CD14-positive monocyte (primary cell): ENCODE results near the gene C16orf95. TPM values are rescaled to one million over a fixed set of nuclear protein-coding genes. Genes with fewer than 3 reads are reported as not detected.

Source experiments
- DNase-seq, 3 donors: peaks; one replicate each; pipeline ENCODE4 v3.0.0-alpha.2; 2011 to 2022
- H2AFZ ChIP-seq: 2 replicates; pipeline ENCODE4 v1.6.0; 2012; ENCODE audit warnings: mild to moderate bottlenecking, low read depth, low read length, inconsistent platforms; ENCODE audit not compliant: insufficient read depth, poor library complexity, severe bottlenecking
- H3K27ac ChIP-seq, 2 donors: 1 replicate in 1 of 2; 2 replicates in 1 of 2; pipeline ENCODE4 v1.5.1; 2012 to 2013; ENCODE audit warnings: low read length in 2 of 2, control low read depth in 1 of 2, inconsistent platforms in 1 of 2, low read depth in 1 of 2, mild to moderate bottlenecking in 1 of 2
- H3K27me3 ChIP-seq, 2 donors: one replicate each; pipeline versions ENCODE4 v1.6.0 to v1.6.1; 2011 to 2013; ENCODE audit warnings: low read length in 2 of 2; ENCODE audit not compliant: control insufficient read depth in 2 of 2, insufficient read depth in 2 of 2
- H3K36me3 ChIP-seq, 2 donors: replicated peaks in 1 of 2; 1 replicate in 1 of 2; 2 replicates in 1 of 2; pipeline versions ENCODE4 v1.5.1 to v1.6.1; 2012 to 2013; ENCODE audit warnings: low read length in 2 of 2, control low read depth in 1 of 2, inconsistent platforms in 1 of 2, mild to moderate bottlenecking in 1 of 2; ENCODE audit not compliant: insufficient read depth in 2 of 2, control insufficient read depth in 1 of 2
- H3K4me1 ChIP-seq, 2 donors: 1 replicate in 1 of 2; 2 replicates in 1 of 2; pipeline versions ENCODE4 v1.5.1 to v1.6.1; 2012 to 2013; ENCODE audit warnings: low read length in 2 of 2, control low read depth in 1 of 2, inconsistent platforms in 1 of 2, mild to moderate bottlenecking in 1 of 2, moderate library complexity in 1 of 2; ENCODE audit not compliant: insufficient read depth in 2 of 2, control insufficient read depth in 1 of 2
- H3K4me2 ChIP-seq: replicated peaks from 2 replicates; pipeline ENCODE3; 2012; ENCODE audit warnings: low read length, moderate library complexity, mild to moderate bottlenecking; ENCODE audit not compliant: poor library complexity, severe bottlenecking; ENCODE audit errors: extremely low read depth
- H3K4me3 ChIP-seq, 3 experiments: fragments of 200-600 bp in 1 of 3; sonication (generic) in 1 of 3; replicated peaks in 1 of 3; 1 replicate in 2 of 3; 2 replicates in 1 of 3; pipeline ENCODE4 v1.5.1; 2011 to 2013; ENCODE audit warnings: low read length in 3 of 3, mild to moderate bottlenecking in 3 of 3, control low read depth in 2 of 3, low read depth in 2 of 3, inconsistent platforms in 1 of 3, moderate library complexity in 1 of 3
- H3K79me2 ChIP-seq: 2 replicates; pipeline ENCODE4 v1.6.0; 2012; ENCODE audit warnings: mild to moderate bottlenecking, control low read depth, inconsistent platforms, low read length, moderate library complexity; ENCODE audit not compliant: insufficient read depth
- H3K9ac ChIP-seq: 2 replicates; pipeline ENCODE4 v1.6.0; 2017; ENCODE audit warnings: low read length, mild to moderate bottlenecking; ENCODE audit not compliant: insufficient read depth, poor library complexity, severe bottlenecking
- H3K9me3 ChIP-seq, 2 donors: replicated peaks in 1 of 2; 1 replicate in 1 of 2; 2 replicates in 1 of 2; pipeline versions ENCODE4 v1.5.1 to v1.6.1; 2012 to 2013; ENCODE audit warnings: low read length in 2 of 2, control low read depth in 1 of 2; ENCODE audit not compliant: control insufficient read depth in 1 of 2, insufficient read depth in 1 of 2
- H4K20me1 ChIP-seq: 2 replicates; pipeline ENCODE4 v1.6.0; 2012; ENCODE audit warnings: mild to moderate bottlenecking, low read length, control low read depth, moderate library complexity; ENCODE audit not compliant: insufficient read depth
- H3K27ac Mint-ChIP-seq, 7 donors: one replicate each; pipeline ENCODE4 v1.8.0; 2020; ENCODE audit warnings: mild to moderate bottlenecking in 7 of 7, mixed read lengths in 7 of 7, moderate library complexity in 6 of 7, inconsistent platforms in 2 of 7
- H3K27me3 Mint-ChIP-seq, 3 donors: one replicate each; pipeline ENCODE4 v1.8.0; 2021 to 2022; ENCODE audit warnings: low read depth in 3 of 3, mild to moderate bottlenecking in 3 of 3, mixed read lengths in 3 of 3, moderate library complexity in 3 of 3, inconsistent platforms in 1 of 3
- H3K36me3 Mint-ChIP-seq, 2 donors: one replicate each; pipeline ENCODE4 v1.8.0; 2020; ENCODE audit warnings: mixed read lengths in 2 of 2, inconsistent platforms in 1 of 2, mild to moderate bottlenecking in 1 of 2
- H3K4me1 Mint-ChIP-seq: one replicate; pipeline ENCODE4 v1.8.0; 2020; ENCODE audit warnings: mild to moderate bottlenecking, mixed read lengths
- H3K4me3 Mint-ChIP-seq, 2 donors: one replicate each; pipeline ENCODE4 v1.8.0; 2020; ENCODE audit warnings: mild to moderate bottlenecking in 2 of 2, mixed read lengths in 2 of 2, moderate library complexity in 1 of 2
- H3K9me3 Mint-ChIP-seq, 7 donors: one replicate each; pipeline ENCODE4 v1.8.0; 2020 to 2022; ENCODE audit warnings: mixed read lengths in 7 of 7, mild to moderate bottlenecking in 6 of 7, moderate library complexity in 6 of 7, inconsistent platforms in 2 of 7
- WGBS: methylation state at CpG from one replicate; pipeline ENCODE4 v1.1.5; 2013; ENCODE audit warnings: missing lambda C conversion rate; ENCODE audit not compliant: insufficient coverage; 5-methylcytosine and 5-hydroxymethylcytosine counted together
- intact Hi-C, 2 donors: fragments of 100-400 bp; cut with micrococcal nuclease; formaldehyde crosslinking; loops; one replicate each; pipeline versions ENCODE4 v1.15.0 to v1.15.1; 2023
- polyA plus RNA-seq, 3 donors: library from polyadenylated mRNA; depleted of rRNA in 1 of 3; unstranded in 2 of 3; stranded (reverse) in 1 of 3; fragments of 300-500 nt in 2 of 3; fragments of >200 nt in 1 of 3; fragmentation: Illumina TruSeq in 2 of 3; gene quantifications; 1 replicate in 2 of 3; 2 replicates in 1 of 3; pipeline ENCODE4 v1.2.3, GENCODE V29; 2012 to 2021
- TF ChIP-seq, protein P1 (sequence below): fragments of 200-600 bp; IDR thresholded peaks from one replicate; pipeline ENCODE4 v1.8.0; 2022; ENCODE audit warnings: antibody characterized with exemption, mild to moderate bottlenecking

Gene C16orf95
- polyA plus RNA-seq, 3 donors = 0.89 to 1.9 (median 1.7) TPM

DNA sequence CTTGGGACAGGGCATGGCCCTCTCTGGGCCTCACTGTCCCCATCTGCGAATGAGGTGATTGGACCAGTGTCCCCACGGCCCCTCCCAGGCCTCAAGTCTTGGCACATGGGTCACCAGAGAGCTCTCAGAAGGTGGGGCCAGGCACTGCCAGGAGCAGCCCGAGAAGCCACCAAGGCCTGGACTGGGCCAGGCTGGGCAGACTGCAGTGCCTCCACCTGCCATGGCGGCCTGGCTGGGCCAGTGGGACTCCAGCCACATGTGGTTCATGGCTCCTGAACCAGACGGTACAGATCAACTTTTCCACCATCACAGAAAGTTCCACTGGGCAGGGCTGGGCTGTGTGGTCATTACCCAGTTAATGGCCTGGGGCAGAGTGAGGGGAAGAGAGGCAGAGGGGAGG lies 19.8 kb downstream of the C16orf95 start:
- Histone ChIP-seq H3K79me2 (no peaks in the 10 kb centered on the region), H3K9ac (no peak overlapping the region), H3K9me3 (peaks cover 0 to 3% of the 10 kb centered on the region in 2 donors), H4K20me1 (no peaks in the 10 kb centered on the region), H3K27ac (no peak overlapping the region), H3K4me1 (no peaks in the 10 kb centered on the region), H2AFZ (no peak overlapping the region), H3K4me2 (no peak overlapping the region), H3K27me3 (no peaks in the 10 kb centered on the region), H3K36me3 (no peaks in the 10 kb centered on the region), H3K4me3 (no peak overlapping the region)
- intact Hi-C loops = no loop called here
- Mint-ChIP-seq H3K9me3 (peaks cover 0 to 7% (median 2%) of the 10 kb centered on the region in 7 donors), H3K4me3 (no peak overlapping the region), H3K27ac (no peak overlapping the region), H3K4me1 (no peaks in the 10 kb centered on the region), H3K36me3 (no peaks in the 10 kb centered on the region), H3K27me3 (peaks cover 0 to 13% (median 2%) of the 10 kb centered on the region in 3 donors)
- WGBS = 93% methylated on average over 4 of the region's 5 CpGs
- no peak for DNase-seq
- TF ChIP-seq, protein P1, sequence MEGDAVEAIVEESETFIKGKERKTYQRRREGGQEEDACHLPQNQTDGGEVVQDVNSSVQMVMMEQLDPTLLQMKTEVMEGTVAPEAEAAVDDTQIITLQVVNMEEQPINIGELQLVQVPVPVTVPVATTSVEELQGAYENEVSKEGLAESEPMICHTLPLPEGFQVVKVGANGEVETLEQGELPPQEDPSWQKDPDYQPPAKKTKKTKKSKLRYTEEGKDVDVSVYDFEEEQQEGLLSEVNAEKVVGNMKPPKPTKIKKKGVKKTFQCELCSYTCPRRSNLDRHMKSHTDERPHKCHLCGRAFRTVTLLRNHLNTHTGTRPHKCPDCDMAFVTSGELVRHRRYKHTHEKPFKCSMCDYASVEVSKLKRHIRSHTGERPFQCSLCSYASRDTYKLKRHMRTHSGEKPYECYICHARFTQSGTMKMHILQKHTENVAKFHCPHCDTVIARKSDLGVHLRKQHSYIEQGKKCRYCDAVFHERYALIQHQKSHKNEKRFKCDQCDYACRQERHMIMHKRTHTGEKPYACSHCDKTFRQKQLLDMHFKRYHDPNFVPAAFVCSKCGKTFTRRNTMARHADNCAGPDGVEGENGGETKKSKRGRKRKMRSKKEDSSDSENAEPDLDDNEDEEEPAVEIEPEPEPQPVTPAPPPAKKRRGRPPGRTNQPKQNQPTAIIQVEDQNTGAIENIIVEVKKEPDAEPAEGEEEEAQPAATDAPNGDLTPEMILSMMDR = no peak

DNA sequence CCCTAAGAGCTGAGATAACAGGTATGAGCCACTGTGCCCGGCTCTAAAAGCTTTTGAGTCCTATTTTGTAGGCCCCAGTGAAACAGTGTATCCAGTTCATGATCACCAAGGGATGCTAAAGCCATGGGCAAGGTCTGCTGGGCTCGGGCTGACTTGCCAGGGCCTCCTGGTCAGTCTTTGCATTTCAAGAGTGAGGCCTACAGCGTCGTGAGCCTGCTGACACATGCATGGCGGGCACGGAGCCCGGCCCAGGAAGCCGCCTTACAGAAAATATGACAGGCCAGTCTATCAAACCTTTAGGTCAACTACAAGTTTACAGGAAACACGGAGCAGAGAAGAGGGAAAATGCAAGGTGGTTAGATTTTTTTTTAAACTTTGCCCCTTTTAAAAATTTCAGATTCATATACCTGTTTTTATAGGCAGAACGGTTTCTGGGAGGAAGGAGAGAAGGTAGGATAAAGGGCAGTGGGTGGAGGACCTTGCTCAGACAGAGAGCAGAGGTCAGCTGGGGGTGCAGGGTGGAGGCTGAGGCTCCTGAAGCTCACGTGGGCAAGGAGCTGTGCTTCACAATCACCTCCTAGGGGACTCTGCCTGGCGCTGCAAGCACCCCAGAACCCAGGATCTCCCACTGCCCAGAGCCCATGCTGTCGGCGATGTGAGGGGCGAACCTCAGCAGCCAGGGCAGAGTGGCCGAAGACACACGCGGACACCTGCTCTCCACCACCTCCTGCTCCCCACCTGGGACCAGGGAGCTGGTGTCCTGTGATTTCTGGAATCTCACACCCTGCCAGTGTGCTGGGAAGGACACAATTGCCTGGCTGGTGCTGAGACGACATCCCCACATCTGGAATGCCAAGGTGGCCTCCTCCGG lies 21.3 kb downstream of the C16orf95 start:
- intact Hi-C loops = no loop called here
- TF ChIP-seq, protein P1 = no peak
- Histone ChIP-seq H3K79me2 (no peaks in the 10 kb centered on the region), H3K27me3 (no peaks in the 10 kb centered on the region), H3K36me3 (no peaks in the 10 kb centered on the region), H2AFZ (no peak overlapping the region), H3K9me3 (peaks cover 0 to 8% of the 10 kb centered on the region in 2 donors), H3K27ac (no peak overlapping the region), H3K9ac (no peak overlapping the region), H3K4me3 (no peak overlapping the region), H4K20me1 (no peaks in the 10 kb centered on the region), H3K4me1 (no peaks in the 10 kb centered on the region), H3K4me2 (no peak overlapping the region)
- no peaks in the 10 kb centered on the region for H3K4me1 Mint-ChIP-seq
- H3K27ac Mint-ChIP-seq = no peak overlapping the region
- peaks cover 0 to 13% (median 2%) of the 10 kb centered on the region in 3 donors for H3K27me3 Mint-ChIP-seq
- peaks cover 2 to 12% (median 6%) of the 10 kb centered on the region in 7 donors for H3K9me3 Mint-ChIP-seq
- WGBS = 92% methylated on average over 10 of the region's 20 CpGs
- H3K4me3 Mint-ChIP-seq = no peak overlapping the region
- no peak for DNase-seq
- H3K36me3 Mint-ChIP-seq = no peaks in the 10 kb centered on the region
